ENCODE measurements around the gene CELF4. TPM values are rescaled to one million over a fixed set of nuclear protein-coding genes. Genes with fewer than 3 reads are reported as not detected.

CELF4 gene
- total and polyA plus RNA-seq, 10 of the 15 experiments (the other 5 are each of a cell fraction or from before 2014, with no cell fraction given) = 0.03 to 0.32 TPM; not detected in 8

DNA sequence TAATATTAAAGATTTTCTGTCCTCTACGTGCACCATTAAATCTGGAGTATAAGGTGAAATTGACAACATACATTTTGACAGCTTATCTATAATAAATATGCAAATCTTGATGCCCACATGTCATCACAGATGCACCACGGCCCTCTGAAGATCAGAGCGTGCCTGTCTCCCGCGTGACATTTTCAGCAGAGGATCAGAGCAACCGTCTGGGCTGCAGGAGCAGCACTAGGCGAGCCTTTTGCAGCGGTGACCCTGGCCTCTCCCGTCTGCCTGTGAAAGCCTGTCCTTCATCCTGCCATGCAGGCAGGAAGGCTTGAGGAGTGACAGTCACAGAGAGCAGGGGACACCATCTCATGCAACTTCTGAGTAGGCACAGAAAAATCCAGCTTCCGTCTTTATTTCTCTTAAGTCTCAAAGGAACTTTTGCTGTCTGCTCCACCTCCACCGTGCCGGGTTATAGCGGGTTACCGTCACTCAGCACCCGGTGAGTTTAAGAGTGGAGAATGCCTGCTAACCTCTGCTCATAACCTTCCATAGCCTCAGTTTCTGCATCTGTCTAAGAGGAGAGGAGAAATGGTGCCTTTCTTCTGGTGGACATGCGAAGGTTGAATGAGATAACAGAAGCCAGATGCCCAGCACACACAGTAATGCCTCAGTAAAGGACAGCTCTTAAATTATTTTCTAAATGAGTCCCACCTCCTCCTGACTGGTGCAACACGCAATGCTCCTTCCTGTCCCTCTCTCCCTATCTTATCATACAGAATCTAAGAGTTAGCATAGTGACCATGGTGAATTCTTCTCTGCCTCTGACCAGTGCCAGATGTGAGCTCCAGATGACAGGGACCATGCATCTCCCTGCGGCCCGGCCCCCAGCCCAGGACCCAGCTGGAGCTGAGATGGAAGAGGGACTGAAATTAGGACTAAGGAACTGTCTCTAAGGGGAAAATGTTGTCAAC, 43.8 kb downstream of the CELF4 start:
- RAD21 ChIA-PET (ENCODE audit: unreplicated experiment) = no interaction called here
- no peaks in the 10 kb centered on the region for H3K9me3 ChIP-seq (replicated peaks; ENCODE audit: control insufficient read depth, insufficient read depth, low read length)
- in situ Hi-C loops (cut with MboI) = no loop called here
- FAIRE-seq (no peak), ATAC-seq (no peak), DNase-seq (ENCODE audit: low read depth, low spot score) (no peak)
- H3K36me3 ChIP-seq (ENCODE audit: control insufficient read depth in 2 of 2, insufficient read depth in 2 of 2, low read length in 1 of 2) = no peaks in the 10 kb centered on the region
- intact Hi-C loops (cut with micrococcal nuclease; ENCODE audit: unreplicated experiment) = no loop called here
- H3K27me3 ChIP-seq (replicated peaks in 1 of 2; ENCODE audit: control insufficient read depth in 2 of 2, insufficient read depth in 2 of 2, low read length in 1 of 2) = peaks cover 1 to 16% of the 10 kb centered on the region in 2 experiments
- no peak overlapping the region for H2AFZ ChIP-seq (ENCODE audit: control insufficient read depth, low read depth, low read length)
- H3K9ac ChIP-seq (ENCODE audit: control insufficient read depth, insufficient read depth, low read length) = no peak overlapping the region
- SMC1A ChIA-PET (ENCODE audit: uncharacterized antibody, unreplicated experiment) = no interaction called here
- no peak overlapping the region for H3K4me3 ChIP-seq
- no peaks in the 10 kb centered on the region for H4K20me1 ChIP-seq (ENCODE audit: control insufficient read depth, insufficient read depth)
- H3K4me2 ChIP-seq (ENCODE audit: control insufficient read depth, insufficient read depth) = no peak overlapping the region
- TF ChIP-seq SP1 (IDR thresholded peaks at IDR 0.05; ENCODE audit: low read depth, low read length) (no peak), MTA3 (IDR thresholded peaks at IDR 0.05; ENCODE audit: borderline replicate concordance, low read length) (no peak), SUPT20H (IDR thresholded peaks at IDR 0.05; ENCODE audit: borderline replicate concordance, control insufficient read depth, low read depth, low read length) (no peak)
- BruUV-seq (replicated peaks) = no TSS peak
- WGBS (ENCODE audit: insufficient coverage, insufficient replicate concordance, low lambda C conversion rate, missing lambda C conversion rate) = 32% methylated on average over 19 of the region's 19 CpGs
- no peaks in the 10 kb centered on the region for H3K79me2 ChIP-seq (ENCODE audit: control insufficient read depth, insufficient read depth, low read length)
- CTCF ChIA-PET = no interaction called here
- H3K4me1 ChIP-seq (ENCODE audit: control insufficient read depth, insufficient read depth, low read length) = no peaks in the 10 kb centered on the region
- no peak overlapping the region for H3K27ac ChIP-seq (ENCODE audit: control insufficient read depth, insufficient read depth)
- POLR2A ChIA-PET = no interaction called here

- Histone ChIP-seq H3K36me3 (ENCODE audit: control insufficient read depth in 2 of 2, insufficient read depth in 2 of 2, low read length in 1 of 2) (no peaks in the 10 kb centered on the region), H3K4me3 (no peak overlapping the region), H3K4me2 (ENCODE audit: control insufficient read depth, insufficient read depth) (no peak overlapping the region), H3K4me1 (ENCODE audit: control insufficient read depth, insufficient read depth, low read length) (no peaks in the 10 kb centered on the region), H3K27ac (ENCODE audit: control insufficient read depth, insufficient read depth) (no peak overlapping the region), H3K9me3 (replicated peaks; ENCODE audit: control insufficient read depth, insufficient read depth, low read length) (no peaks in the 10 kb centered on the region), H3K79me2 (ENCODE audit: control insufficient read depth, insufficient read depth, low read length) (no peaks in the 10 kb centered on the region), H2AFZ (ENCODE audit: control insufficient read depth, low read depth, low read length) (no peak overlapping the region), H3K9ac (ENCODE audit: control insufficient read depth, insufficient read depth, low read length) (no peak overlapping the region), H4K20me1 (ENCODE audit: control insufficient read depth, insufficient read depth) (no peaks in the 10 kb centered on the region), H3K27me3 (replicated peaks in 1 of 2; ENCODE audit: control insufficient read depth in 2 of 2, insufficient read depth in 2 of 2, low read length in 1 of 2) (peaks cover 0 to 12% of the 10 kb centered on the region in 2 experiments)
- in situ Hi-C loops (cut with MboI) = no loop called here
- intact Hi-C loops (cut with micrococcal nuclease; ENCODE audit: unreplicated experiment) = no loop called here
- POLR2A ChIA-PET = no interaction called here
- FAIRE-seq (no peak), ATAC-seq (no peak), DNase-seq (ENCODE audit: low read depth, low spot score) (no peak)
- RAD21 ChIA-PET (ENCODE audit: unreplicated experiment) = no interaction called here
- SMC1A ChIA-PET (ENCODE audit: uncharacterized antibody, unreplicated experiment) = no interaction called here
- 3% methylated on average over 3 of the region's 3 CpGs for WGBS (ENCODE audit: insufficient coverage, insufficient replicate concordance, low lambda C conversion rate, missing lambda C conversion rate)
- no TSS peak for BruUV-seq (replicated peaks)
- CTCF ChIA-PET = no interaction called here
- TF ChIP-seq ATF3 (IDR thresholded peaks at IDR 0.05; ENCODE audit: borderline replicate concordance, extremely low read depth, low read depth, low read length) = no peak
- TF ChIP-seq JUND (IDR thresholded peaks at IDR 0.05; ENCODE audit: low read depth, low read length) = no peak
- no peak for TF ChIP-seq CHD4 (IDR thresholded peaks at IDR 0.05)
- TF ChIP-seq ZNF217 (IDR thresholded peaks at IDR 0.05) = no peak
- no peak for TF ChIP-seq NRF1 (conservative IDR thresholded peaks at IDR 0.05; ENCODE audit: low read depth, low read length)
- TF ChIP-seq, protein P1, sequence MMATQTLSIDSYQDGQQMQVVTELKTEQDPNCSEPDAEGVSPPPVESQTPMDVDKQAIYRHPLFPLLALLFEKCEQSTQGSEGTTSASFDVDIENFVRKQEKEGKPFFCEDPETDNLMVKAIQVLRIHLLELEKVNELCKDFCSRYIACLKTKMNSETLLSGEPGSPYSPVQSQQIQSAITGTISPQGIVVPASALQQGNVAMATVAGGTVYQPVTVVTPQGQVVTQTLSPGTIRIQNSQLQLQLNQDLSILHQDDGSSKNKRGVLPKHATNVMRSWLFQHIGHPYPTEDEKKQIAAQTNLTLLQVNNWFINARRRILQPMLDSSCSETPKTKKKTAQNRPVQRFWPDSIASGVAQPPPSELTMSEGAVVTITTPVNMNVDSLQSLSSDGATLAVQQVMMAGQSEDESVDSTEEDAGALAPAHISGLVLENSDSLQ (IDR thresholded peaks at IDR 0.05) = no peak
- no peak for TF ChIP-seq PML (IDR thresholded peaks at IDR 0.05; ENCODE audit: low read length)
- no peak for TF ChIP-seq ZNF384 (IDR thresholded peaks at IDR 0.05; ENCODE audit: borderline replicate concordance, low read depth, low read length)
- no peak for TF ChIP-seq NR2C1 (IDR thresholded peaks at IDR 0.05)
- TF ChIP-seq CTCF (IDR thresholded peaks at IDR 0.05 in 2 of 3, conservative IDR thresholded peaks at IDR 0.05 in 1 of 3; ENCODE audit: control insufficient read depth in 2 of 3, extremely low read depth in 1 of 3, insufficient read depth in 1 of 3, low read depth in 3 of 3, low read length in 3 of 3) = no peak
Observed at GRCh38 chr18:37520508-37520907, 45.1 kb downstream of the CELF4 start.

Data from GM12878 (cell line).